Activated CD8-positive, alpha-beta memory T cell treated with anti-CD3 and anti-CD28 coated beads for 24 hours (primary cell): ENCODE data around the gene DYNC2LI1.

Experiments
- DNase-seq: peaks from one replicate; pipeline ENCODE4 v3.0.0-alpha.2; 2020

DYNC2LI1 gene

DNA sequence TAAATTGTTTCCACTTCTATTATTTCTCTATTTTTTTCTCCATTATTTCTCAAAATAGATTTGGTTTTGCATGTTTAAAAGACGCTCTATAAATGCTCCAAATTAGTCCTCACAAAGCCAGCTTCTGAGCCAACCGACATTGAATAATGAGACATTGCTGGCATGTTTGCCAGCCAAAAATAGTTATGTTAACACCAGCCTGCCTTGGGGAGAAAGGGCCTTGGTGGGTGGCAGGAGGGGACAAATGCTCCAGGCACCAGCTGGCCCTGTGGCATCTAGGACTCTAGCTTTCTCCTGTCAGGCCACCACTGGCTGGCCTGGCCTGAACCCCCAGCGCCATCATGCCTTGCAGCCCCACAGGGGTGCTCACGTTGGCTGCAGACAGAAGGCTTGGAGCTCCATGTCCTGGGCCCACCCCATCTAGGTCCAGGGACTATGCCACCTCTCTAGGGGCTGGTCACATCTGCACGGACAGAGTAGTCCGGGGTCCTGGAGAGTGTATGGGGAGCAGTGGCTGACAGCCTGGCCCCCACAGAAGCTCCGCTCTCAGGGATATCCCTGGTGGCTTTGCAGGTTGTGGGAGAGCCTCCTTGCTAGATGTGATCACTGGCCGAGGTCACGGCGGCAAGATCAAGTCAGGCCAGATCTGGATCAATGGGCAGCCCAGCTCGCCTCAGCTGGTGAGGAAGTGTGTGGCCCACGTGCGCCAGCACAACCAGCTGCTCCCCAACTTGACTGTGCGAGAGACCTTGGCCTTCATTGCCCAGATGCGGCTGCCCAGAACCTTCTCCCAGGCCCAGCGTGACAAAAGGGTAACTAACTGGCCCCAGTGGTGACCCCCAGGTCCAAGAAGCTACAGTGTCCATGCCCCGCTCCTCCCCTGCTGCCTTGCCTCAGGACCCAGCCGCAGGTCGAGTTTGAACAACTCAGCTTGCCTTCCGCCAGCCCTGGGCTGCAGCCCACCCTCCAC, 77.5 kb downstream of the DYNC2LI1 start:
- peak; percentile 33 for DNase-seq

DNA sequence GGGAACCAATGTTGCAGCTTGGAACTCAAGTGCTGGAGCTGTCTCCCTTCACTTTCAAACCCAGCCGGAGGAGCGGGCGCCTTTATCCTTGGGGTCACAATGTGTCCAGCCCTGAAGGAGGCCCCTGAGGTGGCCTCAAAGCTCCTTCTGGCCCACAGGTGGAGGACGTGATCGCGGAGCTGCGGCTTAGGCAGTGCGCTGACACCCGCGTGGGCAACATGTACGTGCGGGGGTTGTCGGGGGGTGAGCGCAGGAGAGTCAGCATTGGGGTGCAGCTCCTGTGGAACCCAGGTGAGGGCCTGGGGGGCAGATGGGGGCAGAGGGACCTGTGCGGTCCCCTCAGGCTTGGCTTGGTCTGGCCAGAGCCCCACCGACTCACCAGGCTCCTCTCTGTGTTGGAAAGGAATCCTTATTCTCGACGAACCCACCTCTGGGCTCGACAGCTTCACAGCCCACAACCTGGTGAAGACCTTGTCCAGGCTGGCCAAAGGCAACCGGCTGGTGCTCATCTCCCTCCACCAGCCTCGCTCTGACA, 78.4 kb downstream of the DYNC2LI1 start:
- peak; percentile 30 for DNase-seq

DNA sequence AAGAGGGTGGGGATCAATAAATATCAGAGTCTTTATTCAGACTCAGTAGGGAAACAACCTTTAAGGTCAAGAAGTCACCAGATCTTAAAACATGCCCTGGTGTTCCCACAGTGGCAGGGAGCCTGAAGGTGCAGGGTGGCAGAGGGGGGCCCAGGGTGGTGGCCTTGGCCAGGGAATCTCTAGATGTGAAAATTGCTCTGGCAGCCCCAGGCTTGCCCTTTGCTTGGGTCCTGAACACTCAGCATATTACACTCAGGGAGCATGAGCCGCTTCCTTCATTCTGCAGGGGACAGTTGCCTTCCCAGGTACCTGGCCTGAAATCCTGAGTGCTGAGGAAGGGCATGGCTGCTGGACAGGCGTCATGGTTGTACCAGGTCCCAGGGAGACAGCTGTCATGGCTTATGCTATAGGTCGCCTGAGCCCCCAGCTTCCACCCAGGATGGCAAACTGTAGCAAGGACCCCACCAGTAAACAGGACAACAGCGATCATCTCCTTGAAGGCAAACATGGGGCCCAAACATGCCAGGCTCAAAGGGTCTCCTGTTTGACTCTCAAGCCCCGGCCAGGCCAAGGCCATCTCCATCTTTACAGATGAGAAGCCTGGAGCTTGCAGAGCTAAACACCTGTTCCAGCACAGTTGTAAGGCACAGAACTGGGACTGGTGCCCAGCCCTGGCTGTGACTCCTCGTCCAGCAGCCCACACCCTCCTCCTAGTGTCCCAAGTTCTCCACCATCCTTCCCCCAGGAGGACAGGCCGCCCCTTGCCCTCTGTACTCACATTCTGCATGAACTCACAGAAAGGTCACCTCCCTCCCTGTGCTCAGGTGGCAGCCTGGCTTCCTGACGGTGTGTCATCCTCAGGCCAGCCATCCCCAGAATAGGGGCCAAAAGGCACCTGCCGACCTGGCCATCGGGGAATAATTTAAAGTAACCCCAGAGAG, 79.6 kb downstream of the DYNC2LI1 start:
- peak; percentile 30 for DNase-seq

DNA sequence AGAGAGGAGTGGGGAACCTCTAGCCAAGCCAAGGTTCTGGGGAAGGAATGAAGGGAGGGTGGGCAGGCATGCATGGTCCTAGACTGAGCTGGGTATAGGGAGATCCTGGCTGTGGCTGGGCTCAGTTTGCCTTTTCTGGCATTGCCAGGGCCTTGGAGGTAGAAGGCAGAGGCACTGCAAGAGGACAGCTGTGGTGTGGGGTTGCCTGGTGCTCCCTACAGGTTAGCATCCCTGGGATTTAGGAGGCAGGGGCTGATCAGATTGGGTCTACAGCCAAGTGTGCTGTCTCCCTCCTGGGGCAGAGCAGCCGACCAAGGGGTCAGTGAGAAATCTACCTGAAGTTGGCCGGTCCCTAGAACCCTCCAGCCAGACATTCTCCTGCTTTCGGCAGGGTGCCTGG, 80.8 kb downstream of the DYNC2LI1 start:
- peak; percentile 21 for DNase-seq

DNA sequence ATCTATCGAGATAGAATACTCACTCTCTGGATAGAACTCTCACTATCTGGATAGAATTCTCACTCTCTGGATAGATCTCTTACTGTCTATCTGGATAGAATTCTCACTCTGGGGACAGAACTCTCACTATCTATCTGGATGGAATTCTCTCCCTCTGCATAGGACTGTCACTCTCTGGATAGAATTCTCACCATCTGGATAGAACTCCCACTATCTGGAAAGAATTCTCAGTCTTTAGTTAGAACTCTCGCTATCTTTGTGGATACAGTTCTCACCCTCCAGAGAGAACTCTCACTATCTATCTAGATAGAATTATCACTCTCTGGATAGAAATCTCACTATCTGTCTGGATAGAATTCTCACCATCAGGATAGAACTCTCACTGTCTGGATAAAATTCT, 81.5 kb downstream of the DYNC2LI1 start:
- DNase-seq, result no peak
